Lower leg skin (tissue), 3 donors: ENCODE measurements around the gene SOX5.

ENCODE experiments used
- POLR2A ChIP-seq, 2 donors: fragments of 450-650 bp; IDR thresholded peaks; one replicate each; pipeline ENCODE4 v1.6.1; 2016 to 2017; ENCODE audit warnings: antibody characterized with exemption in 2 of 2, mild to moderate bottlenecking in 1 of 2, moderate library complexity in 1 of 2
- TF ChIP-seq, protein P1 (sequence below), 3 donors: fragments of 450-650 bp; IDR thresholded peaks; one replicate each; pipeline ENCODE4 v1.5.1; 2016; ENCODE audit warnings: antibody characterized with exemption in 3 of 3, mild to moderate bottlenecking in 3 of 3, moderate library complexity in 2 of 3

DNA sequence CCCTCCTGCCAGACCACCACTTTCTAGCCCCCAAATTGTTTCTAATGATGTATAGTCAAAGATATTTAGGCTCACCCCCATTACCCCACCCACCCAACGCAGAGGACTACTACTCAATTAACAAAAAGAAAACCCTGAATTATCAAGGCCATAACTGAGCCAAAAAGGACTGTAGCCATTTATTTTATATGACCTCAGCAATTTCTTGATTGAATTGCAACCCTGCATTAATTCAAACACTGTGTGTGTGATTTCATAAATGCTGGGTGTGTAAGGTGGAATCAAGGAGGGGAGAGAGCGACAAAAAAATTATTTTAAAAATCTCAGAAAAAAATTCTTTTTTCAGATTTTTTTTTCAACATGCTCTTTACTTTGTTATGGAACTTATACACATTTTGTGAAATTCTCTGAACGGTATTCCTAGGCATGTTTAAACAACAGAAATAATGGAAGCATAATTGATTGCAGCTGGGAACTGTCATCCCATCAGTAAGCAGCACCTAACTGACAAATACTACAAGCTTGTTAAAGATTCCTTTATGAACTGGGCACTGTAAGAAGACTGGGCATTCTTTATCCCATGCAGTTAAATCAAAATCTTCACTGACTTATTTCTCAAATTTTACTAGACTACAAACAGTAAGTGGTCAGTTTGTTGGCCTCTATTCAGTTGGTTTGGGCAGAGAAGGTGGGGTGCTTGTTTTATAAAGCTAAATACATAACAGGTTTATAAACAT lies 179.1 kb downstream of the SOX5 start:
- TF ChIP-seq POLR2A (IDR thresholded peaks at IDR 0.05), result no peak
- TF ChIP-seq, protein P1, sequence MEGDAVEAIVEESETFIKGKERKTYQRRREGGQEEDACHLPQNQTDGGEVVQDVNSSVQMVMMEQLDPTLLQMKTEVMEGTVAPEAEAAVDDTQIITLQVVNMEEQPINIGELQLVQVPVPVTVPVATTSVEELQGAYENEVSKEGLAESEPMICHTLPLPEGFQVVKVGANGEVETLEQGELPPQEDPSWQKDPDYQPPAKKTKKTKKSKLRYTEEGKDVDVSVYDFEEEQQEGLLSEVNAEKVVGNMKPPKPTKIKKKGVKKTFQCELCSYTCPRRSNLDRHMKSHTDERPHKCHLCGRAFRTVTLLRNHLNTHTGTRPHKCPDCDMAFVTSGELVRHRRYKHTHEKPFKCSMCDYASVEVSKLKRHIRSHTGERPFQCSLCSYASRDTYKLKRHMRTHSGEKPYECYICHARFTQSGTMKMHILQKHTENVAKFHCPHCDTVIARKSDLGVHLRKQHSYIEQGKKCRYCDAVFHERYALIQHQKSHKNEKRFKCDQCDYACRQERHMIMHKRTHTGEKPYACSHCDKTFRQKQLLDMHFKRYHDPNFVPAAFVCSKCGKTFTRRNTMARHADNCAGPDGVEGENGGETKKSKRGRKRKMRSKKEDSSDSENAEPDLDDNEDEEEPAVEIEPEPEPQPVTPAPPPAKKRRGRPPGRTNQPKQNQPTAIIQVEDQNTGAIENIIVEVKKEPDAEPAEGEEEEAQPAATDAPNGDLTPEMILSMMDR (IDR thresholded peaks at IDR 0.05), result no peak
